Body of pancreas (tissue), 4 donors: ENCODE results near the gene SVIL. TPM values are rescaled to one million over a fixed set of nuclear protein-coding genes. Genes with fewer than 3 reads are reported as not detected.
A peak's percentile ranks its signal among the peaks of the same experiment; 100 is the strongest.

Source experiments
- ATAC-seq: fragments of 150-250 bp; one replicate; pipeline ENCODE4 v1.9.1; 2016
- DNase-seq, 4 donors: peaks; one replicate each; pipeline ENCODE4 v3.0.0-alpha.2; 2019
- H3K27ac ChIP-seq, 4 donors: fragments of 200-600 bp; sonication (generic); 1 replicate in 3 of 4; 2 replicates in 1 of 4; pipeline versions ENCODE4 v1.5.1 to v1.6.1; 2016 to 2019; ENCODE audit warnings: mild to moderate bottlenecking in 1 of 4, mixed read lengths in 1 of 4, moderate library complexity in 1 of 4
- H3K27me3 ChIP-seq, 2 donors: fragments of 200-600 bp; sonication (generic); one replicate each; pipeline ENCODE4 v1.6.0; 2016; ENCODE audit warnings: mild to moderate bottlenecking in 1 of 2
- H3K36me3 ChIP-seq, 2 donors: fragments of 200-600 bp; sonication (generic); replicated peaks in 1 of 2; 2 replicates each; pipeline ENCODE4 v1.5.1; 2016; ENCODE audit warnings: low read depth in 2 of 2; ENCODE audit not compliant: insufficient read depth in 1 of 2
- H3K4me1 ChIP-seq: fragments of 200-600 bp; sonication (generic); one replicate; pipeline ENCODE4 v1.6.0; 2016
- H3K4me3 ChIP-seq, 2 donors: fragments of 200-600 bp; sonication (generic); 1 replicate in 1 of 2; 2 replicates in 1 of 2; pipeline ENCODE4 v1.5.1; 2016 to 2019
- H3K9me3 ChIP-seq, 3 donors: fragments of 200-600 bp; sonication (generic); 1 replicate in 2 of 3; 2 replicates in 1 of 3; pipeline ENCODE4 v1.5.1; 2016
- CTCF ChIP-seq, 7 experiments: fragments of 450-650 bp in 4 of 7; fragments of 200-600 bp in 3 of 7; sonication (generic) in 3 of 7; IDR thresholded peaks; one replicate each; pipeline ENCODE4 v1.5.1; 2016 to 2019; ENCODE audit warnings: antibody characterized with exemption in 7 of 7
- POLR2A ChIP-seq, 3 donors: fragments of 450-650 bp; IDR thresholded peaks; one replicate each; pipeline ENCODE4 v1.6.1; 2016; ENCODE audit warnings: antibody characterized with exemption in 3 of 3, mild to moderate bottlenecking in 2 of 3
- WGBS, 2 donors: methylation state at CpG; one replicate each; pipeline ENCODE4 v1.1.5; 2017; 5-methylcytosine and 5-hydroxymethylcytosine counted together
- intact Hi-C: fragments of 100-400 bp; cut with DNase I; formaldehyde crosslinking; loops from one replicate; pipeline ENCODE4 v1.15.1; 2023
- total RNA-seq, 2 donors: library from RNA; depleted of rRNA; stranded (reverse); fragments of >200 nt; gene quantifications; one replicate each; pipeline ENCODE4 v1.1.0, GENCODE V29; 2016

The SVIL gene
- total RNA-seq, 2 donors from 2014 or later: 25.4 to 41.2 TPM

GRCh38 chr10:29658984-29659965 lies 24.5 kb upstream of the SVIL start:
- no peaks in the 10 kb centered on the region for H3K9me3 ChIP-seq
- H3K27ac ChIP-seq: peak overlapping the region in 3 of 4 donors; percentile 1 to 68 (median 32)
- intact Hi-C loops: no loop called here
- 53 to 69% methylated on average over 10 of the region's 10 CpGs for WGBS, 2 donors
- H3K4me1 ChIP-seq: no peaks in the 10 kb centered on the region
- H3K27me3 ChIP-seq: no peaks in the 10 kb centered on the region
- peaks cover 0 to 6% of the 10 kb centered on the region in 2 donors for H3K36me3 ChIP-seq
- ATAC-seq (peak; percentile 86), DNase-seq (peak in 1 of 4 donors; percentile 63)
- TF ChIP-seq POLR2A (IDR thresholded peaks at IDR 0.05): no peak
- peak in 5 of 7 experiments; percentile 12 to 41 (median 27) for TF ChIP-seq CTCF (IDR thresholded peaks at IDR 0.05)
- H3K4me3 ChIP-seq: no peak overlapping the region

- no peaks in the 10 kb centered on the region for H3K4me1 ChIP-seq
- TF ChIP-seq POLR2A (IDR thresholded peaks at IDR 0.05) (no peak), CTCF (IDR thresholded peaks at IDR 0.05) (no peak)
- 42% methylated on average over 9 of the region's 9 CpGs for WGBS, 2 donors
- intact Hi-C loops: no loop called here
- H3K4me3 ChIP-seq: no peak overlapping the region
- H3K9me3 ChIP-seq: no peaks in the 10 kb centered on the region
- no peak for ATAC-seq
- no peaks in the 10 kb centered on the region for H3K27me3 ChIP-seq
- no peak for DNase-seq
- H3K36me3 ChIP-seq: peaks cover 0 to 6% of the 10 kb centered on the region in 2 donors
- H3K27ac ChIP-seq: no peak overlapping the region
Measured at GRCh38 chr10:29657719-29658274, 23.0 kb upstream of the SVIL start.

- DNase-seq (no peak), ATAC-seq (no peak)
- no peak overlapping the region for H3K27ac ChIP-seq
- H3K27me3 ChIP-seq: no peaks in the 10 kb centered on the region
- intact Hi-C loops: no loop called here
- H3K4me1 ChIP-seq: no peaks in the 10 kb centered on the region
- WGBS, 2 donors: 85 to 88% methylated on average over 2 of the region's 2 CpGs
- H3K36me3 ChIP-seq: peaks cover 0 to 6% of the 10 kb centered on the region in 2 donors
- no peak overlapping the region for H3K4me3 ChIP-seq
- H3K9me3 ChIP-seq: no peaks in the 10 kb centered on the region
- TF ChIP-seq POLR2A (IDR thresholded peaks at IDR 0.05) (no peak), CTCF (IDR thresholded peaks at IDR 0.05) (no peak)
Measured at GRCh38 chr10:29656451-29656992, 21.8 kb upstream of the SVIL start.

GRCh38 chr10:29652192-29652591 lies 17.4 kb upstream of the SVIL start:
- WGBS, 2 donors: 88 to 89% methylated on average over 2 of the region's 2 CpGs
- TF ChIP-seq CTCF (IDR thresholded peaks at IDR 0.05) (no peak), POLR2A (IDR thresholded peaks at IDR 0.05) (no peak)
- DNase-seq (no peak), ATAC-seq (no peak)
- H3K9me3 ChIP-seq: no peaks in the 10 kb centered on the region
- no peak overlapping the region for H3K27ac ChIP-seq
- intact Hi-C loops: no loop called here
- H3K4me3 ChIP-seq: no peak overlapping the region
- peaks cover 0 to 6% of the 10 kb centered on the region in 2 donors for H3K36me3 ChIP-seq
- H3K27me3 ChIP-seq: no peaks in the 10 kb centered on the region
- H3K4me1 ChIP-seq: peaks cover 18% of the 10 kb centered on the region
